Tibial nerve (tissue), 4 donors: ENCODE data around the gene RCE1. TPM values are rescaled to one million over a fixed set of nuclear protein-coding genes. Genes with fewer than 3 reads are reported as not detected.
A peak's percentile ranks its signal among the peaks of the same experiment; 100 is the strongest.

ENCODE experiments used
- DNase-seq, 2 donors: peaks; one replicate each; pipeline ENCODE4 v3.0.0-alpha.2; 2019; ENCODE audit warnings: low spot score in 2 of 2
- H3K27ac ChIP-seq, 4 donors: fragments of 200-600 bp; sonication (generic) in 3 of 4; one replicate each; pipeline ENCODE4 v1.5.1; 2017 to 2019; ENCODE audit warnings: mild to moderate bottlenecking in 1 of 4
- H3K27me3 ChIP-seq, 2 donors: fragments of 200-600 bp; sonication (generic) in 1 of 2; one replicate each; pipeline versions ENCODE4 v1.5.1 to v1.6.0; 2017 to 2019
- H3K36me3 ChIP-seq, 3 donors: fragments of 200-600 bp; sonication (generic); one replicate each; pipeline ENCODE4 v1.5.1; 2018 to 2019
- H3K4me1 ChIP-seq, 4 donors: fragments of 200-600 bp; sonication (generic) in 3 of 4; one replicate each; pipeline ENCODE4 v1.5.1; 2017 to 2019
- H3K4me3 ChIP-seq, 4 donors: fragments of 200-600 bp; sonication (generic) in 3 of 4; one replicate each; pipeline ENCODE4 v1.5.1; 2017 to 2019; ENCODE audit warnings: mild to moderate bottlenecking in 1 of 4, moderate library complexity in 1 of 4
- H3K9me3 ChIP-seq, 4 donors: fragments of 200-600 bp; sonication (generic) in 3 of 4; one replicate each; pipeline ENCODE4 v1.5.1; 2017 to 2019
- CTCF ChIP-seq, 5 experiments: fragments of 200-600 bp in 3 of 5; fragments of 450-650 bp in 2 of 5; sonication (generic) in 3 of 5; IDR thresholded peaks; one replicate each; pipeline ENCODE4 v1.5.1; 2016 to 2019; ENCODE audit warnings: antibody characterized with exemption in 5 of 5, mild to moderate bottlenecking in 3 of 5, moderate library complexity in 2 of 5
- EP300 ChIP-seq, 2 donors: sonication (generic); formaldehyde crosslinking; IDR thresholded peaks; one replicate each; pipeline ENCODE4 v1.6.1; 2017; ENCODE audit warnings: antibody characterized with exemption in 2 of 2, mild to moderate bottlenecking in 1 of 2
- POLR2A ChIP-seq, 2 donors: fragments of 450-650 bp; IDR thresholded peaks; one replicate each; pipeline ENCODE4 v1.6.1; 2017; ENCODE audit warnings: antibody characterized with exemption in 2 of 2, mild to moderate bottlenecking in 2 of 2, moderate library complexity in 2 of 2
- WGBS, 2 donors: methylation state at CpG; one replicate each; pipeline ENCODE4 v1.1.5; 2018; 5-methylcytosine and 5-hydroxymethylcytosine counted together
- total RNA-seq, 4 donors: library from RNA; depleted of rRNA; stranded (reverse); fragments of >200 nt; gene quantifications; one replicate each; pipeline ENCODE4 v1.1.0, GENCODE V29; 2016

The RCE1 gene
- total RNA-seq, 4 donors from 2014 or later, result 18.1 to 25.8 (median 20.9) TPM

GRCh38 chr11:66877588-66878385 is 34.5 kb downstream of the RCE1 start:
- no peak for DNase-seq
- Histone ChIP-seq H3K27ac (peak overlapping the region in 2 of 4 donors; percentile 33 to 38), H3K36me3 (no peaks in the 10 kb centered on the region), H3K27me3 (no peaks in the 10 kb centered on the region), H3K4me1 (peaks cover 0 to 52% (median 23%) of the 10 kb centered on the region in 4 donors), H3K4me3 (no peak overlapping the region), H3K9me3 (no peaks in the 10 kb centered on the region)
- 73 to 80% methylated on average over 9 of the region's 9 CpGs for WGBS, 2 donors
- TF ChIP-seq POLR2A (IDR thresholded peaks at IDR 0.05), result no peak
- no peak for TF ChIP-seq EP300 (IDR thresholded peaks at IDR 0.05)
- TF ChIP-seq CTCF (IDR thresholded peaks at IDR 0.05), result no peak

GRCh38 chr11:66878474-66878873 is 35.2 kb downstream of the RCE1 start:
- Histone ChIP-seq H3K36me3 (no peaks in the 10 kb centered on the region), H3K9me3 (no peaks in the 10 kb centered on the region), H3K4me1 (peaks cover 0 to 59% (median 26%) of the 10 kb centered on the region in 4 donors), H3K4me3 (no peak overlapping the region), H3K27me3 (no peaks in the 10 kb centered on the region), H3K27ac (peak overlapping the region in 2 of 4 donors; percentile 33 to 38)
- WGBS, 2 donors, result 37 to 39% methylated on average over 12 of the region's 12 CpGs
- no peak for DNase-seq
- no peak for TF ChIP-seq EP300 (IDR thresholded peaks at IDR 0.05)
- no peak for TF ChIP-seq CTCF (IDR thresholded peaks at IDR 0.05)
- no peak for TF ChIP-seq POLR2A (IDR thresholded peaks at IDR 0.05)

- WGBS, 2 donors, result 78 to 90% methylated on average over 3 to 6 of the region's 7 CpGs
- H3K4me3 ChIP-seq, result no peak overlapping the region
- no peaks in the 10 kb centered on the region for H3K36me3 ChIP-seq
- no peak for TF ChIP-seq POLR2A (IDR thresholded peaks at IDR 0.05)
- no peak for TF ChIP-seq CTCF (IDR thresholded peaks at IDR 0.05)
- TF ChIP-seq EP300 (IDR thresholded peaks at IDR 0.05), result no peak
- no peaks in the 10 kb centered on the region for H3K9me3 ChIP-seq
- H3K27ac ChIP-seq, result peak overlapping the region in 1 of 4 donors; percentile 38
- DNase-seq, result no peak
- peaks cover 0 to 63% (median 27%) of the 10 kb centered on the region in 4 donors for H3K4me1 ChIP-seq
- no peaks in the 10 kb centered on the region for H3K27me3 ChIP-seq
Measured at GRCh38 chr11:66879000-66879399, 35.8 kb downstream of the RCE1 start.

- DNase-seq, result no peak
- peak overlapping the region in 1 of 4 donors; percentile 43 for H3K27ac ChIP-seq
- H3K27me3 ChIP-seq, result no peaks in the 10 kb centered on the region
- H3K9me3 ChIP-seq, result no peaks in the 10 kb centered on the region
- TF ChIP-seq POLR2A (IDR thresholded peaks at IDR 0.05) (no peak), EP300 (IDR thresholded peaks at IDR 0.05) (no peak), CTCF (IDR thresholded peaks at IDR 0.05) (no peak)
- WGBS, 2 donors, result 74 to 81% methylated on average over 9 of the region's 9 CpGs
- H3K4me3 ChIP-seq, result no peak overlapping the region
- H3K36me3 ChIP-seq, result no peaks in the 10 kb centered on the region
- H3K4me1 ChIP-seq, result peaks cover 0 to 63% (median 27%) of the 10 kb centered on the region in 4 donors
Measured at GRCh38 chr11:66879583-66879982, 36.3 kb downstream of the RCE1 start.

GRCh38 chr11:66879999-66880398 is 36.8 kb downstream of the RCE1 start:
- WGBS, 2 donors, result 67 to 90% methylated on average over 7 to 8 of the region's 8 CpGs
- no peak for DNase-seq
- Histone ChIP-seq H3K27me3 (no peaks in the 10 kb centered on the region), H3K9me3 (no peaks in the 10 kb centered on the region), H3K4me1 (peaks cover 0 to 63% (median 27%) of the 10 kb centered on the region in 4 donors), H3K27ac (peak overlapping the region in 1 of 4 donors; percentile 43), H3K4me3 (no peak overlapping the region), H3K36me3 (no peaks in the 10 kb centered on the region)
- no peak for TF ChIP-seq EP300 (IDR thresholded peaks at IDR 0.05)
- TF ChIP-seq POLR2A (IDR thresholded peaks at IDR 0.05), result no peak
- no peak for TF ChIP-seq CTCF (IDR thresholded peaks at IDR 0.05)
